Smooth muscle cell (in vitro differentiated cells): ENCODE results near the gene RPL6. TPM values are rescaled to one million over a fixed set of nuclear protein-coding genes. Genes with fewer than 3 reads are reported as not detected.

Source experiments
- DNase-seq: peaks from one replicate; lab custom pipeline; 2025; ENCODE audit not compliant: unreplicated experiment; lab: John Stamatoyannopoulos, UW
- H2AFZ ChIP-seq: fragments of 200-600 bp; sonication (generic); 2 replicates; pipeline ENCODE4 v1.6.0; 2016; ENCODE audit warnings: antibody characterized with exemption, low read depth, mild to moderate bottlenecking
- H3F3A ChIP-seq: fragments of 200-600 bp; sonication (generic); 2 replicates; pipeline ENCODE4 v1.6.0; 2017; ENCODE audit warnings: antibody characterized with exemption, low read depth
- H3K27ac ChIP-seq: fragments of 200-600 bp; sonication (generic); 2 replicates; pipeline ENCODE4 v1.5.1; 2016; ENCODE audit warnings: low read depth, mild to moderate bottlenecking
- H3K27me3 ChIP-seq: fragments of 200-600 bp; sonication (generic); 2 replicates; pipeline ENCODE4 v1.6.1; 2016; ENCODE audit warnings: low read depth, mild to moderate bottlenecking
- H3K36me3 ChIP-seq: fragments of 200-600 bp; sonication (generic); 2 replicates; pipeline ENCODE4 v1.5.1; 2016; ENCODE audit warnings: low read depth
- H3K4me1 ChIP-seq: fragments of 200-600 bp; sonication (generic); 2 replicates; pipeline ENCODE4 v1.5.1; 2016; ENCODE audit warnings: low read depth
- H3K4me2 ChIP-seq: fragments of 200-600 bp; sonication (generic); 2 replicates; pipeline ENCODE4 v1.6.0; 2016; ENCODE audit warnings: mild to moderate bottlenecking
- H3K4me3 ChIP-seq: fragments of 200-600 bp; sonication (generic); 2 replicates; pipeline ENCODE4 v1.5.1; 2016; ENCODE audit warnings: mild to moderate bottlenecking
- H3K79me2 ChIP-seq: fragments of 200-600 bp; sonication (generic); 2 replicates; pipeline ENCODE4 v1.6.0; 2016; ENCODE audit warnings: low read depth, mild to moderate bottlenecking
- H3K9ac ChIP-seq: fragments of 200-600 bp; sonication (generic); 2 replicates; pipeline ENCODE4 v1.6.0; 2016; ENCODE audit warnings: low read depth
- H3K9me3 ChIP-seq: fragments of 200-600 bp; sonication (generic); replicated peaks from 2 replicates; pipeline ENCODE4 v1.5.1; 2016; ENCODE audit warnings: low read depth
- H4K20me1 ChIP-seq: fragments of 200-600 bp; sonication (generic); 2 replicates; pipeline ENCODE4 v1.6.0; 2016; ENCODE audit warnings: low read depth
- WGBS: methylation state at CpG from one replicate; pipeline ENCODE4 v1.1.7; 2016; ENCODE audit warnings: low lambda C conversion rate; 5-methylcytosine and 5-hydroxymethylcytosine counted together
- polyA plus RNA-seq: library from polyadenylated mRNA; unstranded; fragments of >200 nt; fragmentation: Nextera tagmentation; extraction: Ambion mirVana; gene quantifications from 2 replicates; pipeline ENCODE4 v1.2.1, GENCODE V29; 2016
- total RNA-seq: library from RNA; depleted of rRNA; stranded (reverse); fragments of >200 nt; gene quantifications from 2 replicates; pipeline ENCODE4 v1.2.3, GENCODE V29; 2014
- TF ChIP-seq, protein P1 (sequence below): fragments of 200-600 bp; sonication (generic); IDR thresholded peaks from 2 replicates; pipeline ENCODE4 v1.5.1; 2017; ENCODE audit warnings: borderline replicate concordance, mild to moderate bottlenecking, antibody characterized with exemption; ENCODE audit not compliant: insufficient read depth, poor library complexity, severe bottlenecking

RPL6 gene
- total and polyA plus RNA-seq, 2 experiments from 2014 or later = 333 to 1,797 TPM

DNA sequence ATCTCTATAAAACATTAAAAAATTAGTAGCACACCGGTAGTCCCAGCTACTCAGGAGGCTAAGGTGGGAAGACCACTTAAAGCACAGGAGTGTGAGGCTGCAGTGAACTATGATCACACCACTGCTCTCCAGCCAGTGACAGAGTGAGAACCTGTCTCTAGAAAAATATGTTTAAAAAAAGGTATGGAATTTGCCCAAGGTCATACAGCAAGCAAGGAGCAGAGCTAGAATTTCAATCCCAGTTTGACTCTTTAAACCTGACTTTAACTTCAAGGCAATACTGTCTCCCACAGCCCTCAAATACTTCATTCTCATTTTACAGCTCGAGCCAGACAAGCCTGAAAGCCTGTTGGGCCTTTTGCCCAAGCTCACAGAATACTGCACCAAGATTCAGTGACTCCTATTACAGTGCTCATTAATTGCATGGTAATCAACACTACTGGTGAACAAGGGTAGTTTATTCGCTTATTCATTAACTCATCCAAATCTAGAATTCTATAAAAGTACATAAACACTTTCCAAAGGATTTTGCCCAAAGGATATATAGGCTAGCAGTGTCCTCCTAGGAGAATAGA lies 35.2 kb downstream of the RPL6 start:
- Histone ChIP-seq H3K79me2 (peaks cover 89% of the 10 kb centered on the region), H3K27me3 (no peaks in the 10 kb centered on the region), H3K4me3 (no peak overlapping the region), H3K9me3 (no peaks in the 10 kb centered on the region), H3K36me3 (no peaks in the 10 kb centered on the region), H3K9ac (no peak overlapping the region), H3K27ac (no peak overlapping the region), H4K20me1 (peaks cover 94% of the 10 kb centered on the region), H3K4me2 (no peak overlapping the region), H3K4me1 (no peaks in the 10 kb centered on the region), H2AFZ (no peak overlapping the region), H3F3A (no peaks in the 10 kb centered on the region)
- 82% methylated on average over 3 of the region's 3 CpGs for WGBS
- DNase-seq = no peak
- TF ChIP-seq, protein P1, sequence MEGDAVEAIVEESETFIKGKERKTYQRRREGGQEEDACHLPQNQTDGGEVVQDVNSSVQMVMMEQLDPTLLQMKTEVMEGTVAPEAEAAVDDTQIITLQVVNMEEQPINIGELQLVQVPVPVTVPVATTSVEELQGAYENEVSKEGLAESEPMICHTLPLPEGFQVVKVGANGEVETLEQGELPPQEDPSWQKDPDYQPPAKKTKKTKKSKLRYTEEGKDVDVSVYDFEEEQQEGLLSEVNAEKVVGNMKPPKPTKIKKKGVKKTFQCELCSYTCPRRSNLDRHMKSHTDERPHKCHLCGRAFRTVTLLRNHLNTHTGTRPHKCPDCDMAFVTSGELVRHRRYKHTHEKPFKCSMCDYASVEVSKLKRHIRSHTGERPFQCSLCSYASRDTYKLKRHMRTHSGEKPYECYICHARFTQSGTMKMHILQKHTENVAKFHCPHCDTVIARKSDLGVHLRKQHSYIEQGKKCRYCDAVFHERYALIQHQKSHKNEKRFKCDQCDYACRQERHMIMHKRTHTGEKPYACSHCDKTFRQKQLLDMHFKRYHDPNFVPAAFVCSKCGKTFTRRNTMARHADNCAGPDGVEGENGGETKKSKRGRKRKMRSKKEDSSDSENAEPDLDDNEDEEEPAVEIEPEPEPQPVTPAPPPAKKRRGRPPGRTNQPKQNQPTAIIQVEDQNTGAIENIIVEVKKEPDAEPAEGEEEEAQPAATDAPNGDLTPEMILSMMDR = no peak

DNA sequence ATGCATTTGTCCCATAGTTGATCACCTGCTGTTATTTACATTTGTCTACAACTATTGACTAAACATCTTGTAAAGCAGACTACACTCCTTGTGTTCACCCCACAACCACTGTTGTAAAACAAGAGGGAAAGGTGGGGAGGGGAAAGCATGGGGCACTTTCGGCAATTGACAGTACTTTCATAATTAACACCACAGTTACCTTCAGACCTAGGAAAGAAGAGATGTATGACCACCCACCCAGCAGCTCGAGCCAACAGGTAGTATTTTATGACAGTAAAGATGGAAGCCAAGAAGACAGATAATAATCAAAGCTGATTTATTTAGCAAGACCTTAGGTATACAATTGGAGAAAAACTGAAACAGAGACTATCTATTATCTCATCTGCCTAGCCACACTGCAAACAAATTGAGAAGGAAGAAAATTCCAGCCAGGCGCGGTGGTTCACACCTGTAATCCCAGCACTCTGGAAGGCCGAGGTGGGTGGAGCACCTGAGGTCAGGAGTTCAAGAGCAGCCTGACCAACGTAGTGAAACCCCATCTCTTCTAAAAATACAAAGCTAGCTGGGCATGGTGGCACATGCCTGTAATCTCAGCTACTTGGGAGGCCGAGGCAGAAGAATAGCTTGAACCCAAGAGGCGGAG lies 38.4 kb downstream of the RPL6 start:
- Histone ChIP-seq H3K4me2 (no peak overlapping the region), H3K36me3 (no peaks in the 10 kb centered on the region), H3K79me2 (peaks cover 91% of the 10 kb centered on the region), H3F3A (no peaks in the 10 kb centered on the region), H3K27me3 (no peaks in the 10 kb centered on the region), H3K27ac (no peak overlapping the region), H3K4me3 (no peak overlapping the region), H4K20me1 (peaks cover 98% of the 10 kb centered on the region), H3K4me1 (no peaks in the 10 kb centered on the region), H2AFZ (no peak overlapping the region), H3K9me3 (no peaks in the 10 kb centered on the region), H3K9ac (no peak overlapping the region)
- TF ChIP-seq, protein P1 = no peak
- DNase-seq = no peak
- WGBS = 89% methylated on average over 8 of the region's 8 CpGs

DNA sequence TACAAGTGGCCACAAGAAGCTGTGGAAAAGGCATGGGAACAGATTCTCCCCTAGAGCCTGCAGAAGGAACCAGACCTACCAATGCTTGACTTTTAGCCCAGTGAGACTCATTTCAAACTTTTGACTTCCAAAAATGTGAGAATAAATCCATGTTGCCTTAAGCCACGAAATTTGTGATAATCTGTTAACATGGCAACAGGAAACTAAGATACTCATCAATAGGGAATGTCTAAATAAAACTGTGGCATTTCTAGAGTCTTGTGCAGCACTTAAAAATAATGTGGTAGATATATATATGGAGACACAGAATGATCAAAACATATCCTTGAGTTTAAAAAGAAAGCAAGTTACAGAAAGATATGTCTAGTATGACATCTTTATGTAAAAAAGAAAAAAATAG lies 39.2 kb downstream of the RPL6 start:
- Histone ChIP-seq H3K4me2 (no peak overlapping the region), H3K9me3 (no peaks in the 10 kb centered on the region), H3K9ac (no peak overlapping the region), H3K27ac (no peak overlapping the region), H2AFZ (no peak overlapping the region), H3K27me3 (no peaks in the 10 kb centered on the region), H3K4me3 (no peak overlapping the region), H3F3A (no peaks in the 10 kb centered on the region), H3K79me2 (peaks cover 93% of the 10 kb centered on the region), H4K20me1 (peaks cover 97% of the 10 kb centered on the region), H3K4me1 (no peaks in the 10 kb centered on the region), H3K36me3 (no peaks in the 10 kb centered on the region)
- TF ChIP-seq, protein P1 = no peak
- 70% methylated on average over 1 of the region's 1 CpG for WGBS
- DNase-seq = no peak

DNA sequence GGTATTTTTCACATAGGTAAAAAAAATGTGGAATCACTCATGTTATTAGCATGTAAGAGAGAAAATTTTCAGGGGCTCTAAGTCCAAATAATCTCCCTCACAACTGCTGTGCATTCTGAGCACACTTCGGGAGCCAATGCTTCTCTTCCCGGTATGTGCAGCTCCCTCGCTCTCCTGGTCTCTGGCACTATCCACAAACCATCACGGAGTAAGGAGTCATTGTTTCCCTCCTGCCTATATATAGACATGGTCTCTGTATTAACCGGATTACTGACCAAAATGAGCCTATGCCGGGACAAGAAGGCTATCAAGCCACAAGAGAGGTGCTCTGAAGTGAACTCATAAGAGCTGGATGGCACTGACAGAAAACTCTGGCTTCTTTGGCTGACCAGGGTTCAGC lies 40.5 kb downstream of the RPL6 start:
- Histone ChIP-seq H3K9ac (no peak overlapping the region), H3K4me3 (no peak overlapping the region), H4K20me1 (peaks cover 97% of the 10 kb centered on the region), H3K36me3 (no peaks in the 10 kb centered on the region), H3F3A (no peaks in the 10 kb centered on the region), H3K4me2 (no peak overlapping the region), H3K79me2 (peaks cover 92% of the 10 kb centered on the region), H2AFZ (no peak overlapping the region), H3K4me1 (no peaks in the 10 kb centered on the region), H3K27me3 (no peaks in the 10 kb centered on the region), H3K27ac (no peak overlapping the region), H3K9me3 (no peaks in the 10 kb centered on the region)
- WGBS = 77% methylated on average over 6 of the region's 6 CpGs
- TF ChIP-seq, protein P1 = no peak
- DNase-seq = no peak
